Skeletal muscle tissue (tissue), 4 donors: Measurements from ENCODE around the gene SLX9. TPM values are rescaled to one million over a fixed set of nuclear protein-coding genes. Genes with fewer than 3 reads are reported as not detected.

Experiments
- H3K27ac ChIP-seq: one replicate; pipeline ENCODE4 v1.7.0; 2013; ENCODE audit warnings: mild to moderate bottlenecking, low read depth, low read length, inconsistent platforms
- H3K27me3 ChIP-seq, 3 donors: one replicate each; pipeline ENCODE4 v1.7.0; 2013; ENCODE audit warnings: low read length in 3 of 3; ENCODE audit not compliant: control insufficient read depth in 3 of 3, insufficient read depth in 3 of 3
- H3K36me3 ChIP-seq, 3 donors: one replicate each; pipeline ENCODE4 v1.7.0; 2013; ENCODE audit warnings: low read length in 3 of 3; ENCODE audit not compliant: control insufficient read depth in 3 of 3, insufficient read depth in 3 of 3
- H3K4me1 ChIP-seq, 3 donors: one replicate each; pipeline ENCODE4 v1.7.0; 2013; ENCODE audit warnings: low read length in 3 of 3, mild to moderate bottlenecking in 3 of 3; ENCODE audit not compliant: control insufficient read depth in 3 of 3, insufficient read depth in 3 of 3
- H3K4me3 ChIP-seq, 3 donors: one replicate each; pipeline ENCODE4 v1.7.0; 2013; ENCODE audit warnings: low read length in 3 of 3
- H3K9ac ChIP-seq, 3 donors: one replicate each; pipeline ENCODE4 v1.7.0; 2013; ENCODE audit warnings: low read length in 3 of 3, mild to moderate bottlenecking in 3 of 3, moderate library complexity in 2 of 3, low read depth in 1 of 3
- H3K9me3 ChIP-seq, 3 donors: one replicate each; pipeline ENCODE4 v1.7.0; 2013; ENCODE audit warnings: low read length in 3 of 3; ENCODE audit not compliant: control insufficient read depth in 3 of 3
- total RNA-seq: library from RNA; depleted of rRNA; stranded (reverse); fragments of >200 nt; gene quantifications from one replicate; pipeline ENCODE4 v1.2.3, GENCODE V29; 2014
- donor health status: Osteomylitis.

Gene SLX9
- total RNA-seq, 1 donor from 2014 or later = 10.4 TPM

- no peaks in the 10 kb centered on the region for H3K27me3 ChIP-seq
- no peaks in the 10 kb centered on the region for H3K9me3 ChIP-seq
- peaks cover 19 to 25% (median 20%) of the 10 kb centered on the region in 3 donors for H3K36me3 ChIP-seq
- peaks cover 39 to 61% (median 51%) of the 10 kb centered on the region in 3 donors for H3K4me1 ChIP-seq
- no peak overlapping the region for H3K27ac ChIP-seq
- H3K9ac ChIP-seq = no peak overlapping the region
- no peak overlapping the region for H3K4me3 ChIP-seq
Measured at GRCh38 chr21:44944596-44944995, 4.8 kb downstream of the SLX9 start.

GRCh38 chr21:44946254-44947041, 6.6 kb downstream of the SLX9 start:
- Histone ChIP-seq H3K27ac (peak overlapping the region; percentile 36), H3K4me1 (peaks cover 38 to 62% (median 54%) of the 10 kb centered on the region in 3 donors), H3K4me3 (no peak overlapping the region), H3K36me3 (peaks cover 19 to 25% (median 20%) of the 10 kb centered on the region in 3 donors), H3K9ac (peak overlapping the region in 2 of 3 donors; percentile 14 to 68), H3K27me3 (no peaks in the 10 kb centered on the region), H3K9me3 (no peaks in the 10 kb centered on the region)

GRCh38 chr21:44947111-44947929, 7.5 kb downstream of the SLX9 start:
- Histone ChIP-seq H3K27ac (peak overlapping the region; percentile 36), H3K9me3 (no peaks in the 10 kb centered on the region), H3K36me3 (peaks cover 19 to 21% (median 20%) of the 10 kb centered on the region in 3 donors), H3K9ac (peak overlapping the region in 2 of 3 donors; percentile 14 to 68), H3K4me3 (peak overlapping the region in 2 of 3 donors; percentile 35 to 43), H3K27me3 (no peaks in the 10 kb centered on the region), H3K4me1 (peaks cover 33 to 61% (median 53%) of the 10 kb centered on the region in 3 donors)

- Histone ChIP-seq H3K4me3 (peak overlapping the region in 2 of 3 donors; percentile 35 to 43), H3K36me3 (peaks cover 19 to 21% (median 20%) of the 10 kb centered on the region in 3 donors)
Measured at GRCh38 chr21:44947930-44948331, 8.1 kb downstream of the SLX9 start.

GRCh38 chr21:44948426-44949120, 8.7 kb downstream of the SLX9 start:
- Histone ChIP-seq H3K4me1 (peaks cover 43 to 72% (median 64%) of the 10 kb centered on the region in 3 donors), H3K9me3 (no peaks in the 10 kb centered on the region), H3K27ac (no peak overlapping the region), H3K4me3 (no peak overlapping the region), H3K9ac (no peak overlapping the region), H3K27me3 (no peaks in the 10 kb centered on the region), H3K36me3 (peaks cover 18 to 19% (median 19%) of the 10 kb centered on the region in 3 donors)

More at GRCh38 chr21:44947930-44948331, 8.1 kb downstream of the SLX9 start:
- Histone ChIP-seq H3K27ac (peak overlapping the region; percentile 36), H3K4me1 (peaks cover 37 to 65% (median 58%) of the 10 kb centered on the region in 3 donors), H3K9ac (peak overlapping the region in 1 of 3 donors; percentile 68), H3K27me3 (no peaks in the 10 kb centered on the region), H3K9me3 (no peaks in the 10 kb centered on the region)

- H3K4me1 ChIP-seq = peaks cover 50 to 79% (median 71%) of the 10 kb centered on the region in 3 donors
- no peaks in the 10 kb centered on the region for H3K9me3 ChIP-seq
- H3K4me3 ChIP-seq = no peak overlapping the region
- no peaks in the 10 kb centered on the region for H3K27me3 ChIP-seq
- no peak overlapping the region for H3K27ac ChIP-seq
- H3K36me3 ChIP-seq = peaks cover 11 to 12% (median 12%) of the 10 kb centered on the region in 3 donors
- H3K9ac ChIP-seq = peak overlapping the region in 1 of 3 donors; percentile 50
Measured at GRCh38 chr21:44949161-44949778, 9.4 kb downstream of the SLX9 start.

- H3K4me1 ChIP-seq = peaks cover 54 to 82% (median 75%) of the 10 kb centered on the region in 3 donors
- no peaks in the 10 kb centered on the region for H3K9me3 ChIP-seq
- peaks cover 6 to 10% (median 7%) of the 10 kb centered on the region in 3 donors for H3K36me3 ChIP-seq
- no peak overlapping the region for H3K4me3 ChIP-seq
- no peak overlapping the region for H3K27ac ChIP-seq
- peak overlapping the region in 1 of 3 donors; percentile 50 for H3K9ac ChIP-seq
- no peaks in the 10 kb centered on the region for H3K27me3 ChIP-seq
Measured at GRCh38 chr21:44949779-44950198, 10.0 kb downstream of the SLX9 start.

- Histone ChIP-seq H3K9me3 (no peaks in the 10 kb centered on the region), H3K36me3 (peaks cover under 1 to 4% (median under 1%) of the 10 kb centered on the region in 3 donors), H3K9ac (no peak overlapping the region), H3K27ac (peak overlapping the region; percentile 7), H3K4me3 (no peak overlapping the region), H3K4me1 (peaks cover 57 to 88% (median 77%) of the 10 kb centered on the region in 3 donors), H3K27me3 (no peaks in the 10 kb centered on the region)
Measured at GRCh38 chr21:44950351-44950750, 10.5 kb downstream of the SLX9 start.
